Measurements from ENCODE around the gene FARS2.

The FARS2 gene

GRCh38 chr6:5481033-5481432 lies 219.7 kb downstream of the FARS2 start:
- no peaks in the 10 kb centered on the region for H3K27me3 ChIP-seq (ENCODE audit: control insufficient read depth, insufficient read depth, low read length)
- H3K9me3 ChIP-seq (ENCODE audit: control insufficient read depth, insufficient read depth, low read depth, low read length): no peaks in the 10 kb centered on the region
- H3K27ac ChIP-seq (ENCODE audit: low read depth, low read length): no peak overlapping the region
- no peaks in the 10 kb centered on the region for H3K36me3 ChIP-seq (ENCODE audit: control insufficient read depth, insufficient read depth, low read length)
- no peak overlapping the region for H3K4me3 ChIP-seq (ENCODE audit: low read depth, low read length)
- H3K4me1 ChIP-seq (ENCODE audit: control insufficient read depth, insufficient read depth, low read length): peaks cover 8% of the 10 kb centered on the region; the same call in 1 of the 2 replicates
- H3K9ac ChIP-seq (ENCODE audit: low read length): no peak overlapping the region

- Histone ChIP-seq H3K9me3 (ENCODE audit: control insufficient read depth, insufficient read depth, low read depth, low read length) (no peaks in the 10 kb centered on the region), H3K4me3 (ENCODE audit: low read depth, low read length) (no peak overlapping the region), H3K36me3 (ENCODE audit: control insufficient read depth, insufficient read depth, low read length) (no peaks in the 10 kb centered on the region), H3K27me3 (ENCODE audit: control insufficient read depth, insufficient read depth, low read length) (no peaks in the 10 kb centered on the region), H3K9ac (ENCODE audit: low read length) (no peak overlapping the region), H3K27ac (ENCODE audit: low read depth, low read length) (no peak overlapping the region), H3K4me1 (ENCODE audit: control insufficient read depth, insufficient read depth, low read length) (peaks cover 8% of the 10 kb centered on the region; the same call in 1 of the 2 replicates)
These were observed 220.4 kb downstream of the FARS2 start for GRCh38 chr6:5481750-5482149.

- Histone ChIP-seq H3K27ac (ENCODE audit: low read depth, low read length) (no peak overlapping the region), H3K36me3 (ENCODE audit: control insufficient read depth, insufficient read depth, low read length) (no peaks in the 10 kb centered on the region), H3K9me3 (ENCODE audit: control insufficient read depth, insufficient read depth, low read depth, low read length) (no peaks in the 10 kb centered on the region), H3K4me1 (ENCODE audit: control insufficient read depth, insufficient read depth, low read length) (peaks cover 8% of the 10 kb centered on the region; the same call in 1 of the 2 replicates), H3K27me3 (ENCODE audit: control insufficient read depth, insufficient read depth, low read length) (no peaks in the 10 kb centered on the region), H3K4me3 (ENCODE audit: low read depth, low read length) (no peak overlapping the region), H3K9ac (ENCODE audit: low read length) (no peak overlapping the region)
These were observed 221.3 kb downstream of the FARS2 start for GRCh38 chr6:5482619-5483018.

- Histone ChIP-seq H3K27me3 (ENCODE audit: control insufficient read depth, insufficient read depth, low read length) (no peaks in the 10 kb centered on the region), H3K4me1 (ENCODE audit: control insufficient read depth, insufficient read depth, low read length) (peaks cover 8% of the 10 kb centered on the region; the same call in 1 of the 2 replicates), H3K9ac (ENCODE audit: low read length) (no peak overlapping the region), H3K9me3 (ENCODE audit: control insufficient read depth, insufficient read depth, low read depth, low read length) (no peaks in the 10 kb centered on the region), H3K4me3 (ENCODE audit: low read depth, low read length) (no peak overlapping the region), H3K36me3 (ENCODE audit: control insufficient read depth, insufficient read depth, low read length) (no peaks in the 10 kb centered on the region), H3K27ac (ENCODE audit: low read depth, low read length) (no peak overlapping the region)
These were observed 223.4 kb downstream of the FARS2 start for GRCh38 chr6:5484692-5485091.

GRCh38 chr6:5486214-5486613 lies 224.9 kb downstream of the FARS2 start:
- H3K36me3 ChIP-seq (ENCODE audit: control insufficient read depth, insufficient read depth, low read length): no peaks in the 10 kb centered on the region
- H3K27me3 ChIP-seq (ENCODE audit: control insufficient read depth, insufficient read depth, low read length): no peaks in the 10 kb centered on the region
- H3K4me3 ChIP-seq (ENCODE audit: low read depth, low read length): no peak overlapping the region
- no peaks in the 10 kb centered on the region; the same call in 1 of the 2 replicates for H3K4me1 ChIP-seq (ENCODE audit: control insufficient read depth, insufficient read depth, low read length)
- H3K9ac ChIP-seq (ENCODE audit: low read length): no peak overlapping the region
- no peaks in the 10 kb centered on the region for H3K9me3 ChIP-seq (ENCODE audit: control insufficient read depth, insufficient read depth, low read depth, low read length)
- no peak overlapping the region for H3K27ac ChIP-seq (ENCODE audit: low read depth, low read length)

GRCh38 chr6:5490501-5491069 lies 229.3 kb downstream of the FARS2 start:
- no peak overlapping the region for H3K27ac ChIP-seq (ENCODE audit: low read depth, low read length)
- H3K9ac ChIP-seq (ENCODE audit: low read length): no peak overlapping the region
- no peaks in the 10 kb centered on the region for H3K4me1 ChIP-seq (ENCODE audit: control insufficient read depth, insufficient read depth, low read length)
- H3K4me3 ChIP-seq (ENCODE audit: low read depth, low read length): no peak overlapping the region
- H3K27me3 ChIP-seq (ENCODE audit: control insufficient read depth, insufficient read depth, low read length): no peaks in the 10 kb centered on the region
- H3K36me3 ChIP-seq (ENCODE audit: control insufficient read depth, insufficient read depth, low read length): no peaks in the 10 kb centered on the region
- H3K9me3 ChIP-seq (ENCODE audit: control insufficient read depth, insufficient read depth, low read depth, low read length): no peaks in the 10 kb centered on the region

GRCh38 chr6:5492356-5492755 lies 231.0 kb downstream of the FARS2 start:
- Histone ChIP-seq H3K9me3 (ENCODE audit: control insufficient read depth, insufficient read depth, low read depth, low read length) (no peaks in the 10 kb centered on the region), H3K27ac (ENCODE audit: low read depth, low read length) (no peak overlapping the region), H3K9ac (ENCODE audit: low read length) (no peak overlapping the region), H3K4me3 (ENCODE audit: low read depth, low read length) (no peak overlapping the region), H3K27me3 (ENCODE audit: control insufficient read depth, insufficient read depth, low read length) (no peaks in the 10 kb centered on the region), H3K4me1 (ENCODE audit: control insufficient read depth, insufficient read depth, low read length) (no peaks in the 10 kb centered on the region), H3K36me3 (ENCODE audit: control insufficient read depth, insufficient read depth, low read length) (no peaks in the 10 kb centered on the region)

- Histone ChIP-seq H3K9me3 (ENCODE audit: control insufficient read depth, insufficient read depth, low read depth, low read length) (no peaks in the 10 kb centered on the region), H3K9ac (ENCODE audit: low read length) (no peak overlapping the region), H3K4me1 (ENCODE audit: control insufficient read depth, insufficient read depth, low read length) (no peaks in the 10 kb centered on the region), H3K4me3 (ENCODE audit: low read depth, low read length) (no peak overlapping the region), H3K36me3 (ENCODE audit: control insufficient read depth, insufficient read depth, low read length) (no peaks in the 10 kb centered on the region), H3K27me3 (ENCODE audit: control insufficient read depth, insufficient read depth, low read length) (no peaks in the 10 kb centered on the region), H3K27ac (ENCODE audit: low read depth, low read length) (no peak overlapping the region)
These were observed 232.5 kb downstream of the FARS2 start for GRCh38 chr6:5493806-5494205.

GRCh38 chr6:5497896-5498578 lies 236.7 kb downstream of the FARS2 start:
- peaks cover 4% of the 10 kb centered on the region; the same call in 1 of the 2 replicates for H3K4me1 ChIP-seq (ENCODE audit: control insufficient read depth, insufficient read depth, low read length)
- H3K9ac ChIP-seq (ENCODE audit: low read length): no peak overlapping the region
- H3K27ac ChIP-seq (ENCODE audit: low read depth, low read length): no peak overlapping the region
- no peaks in the 10 kb centered on the region for H3K27me3 ChIP-seq (ENCODE audit: control insufficient read depth, insufficient read depth, low read length)
- no peak overlapping the region for H3K4me3 ChIP-seq (ENCODE audit: low read depth, low read length)
- H3K9me3 ChIP-seq (ENCODE audit: control insufficient read depth, insufficient read depth, low read depth, low read length): no peaks in the 10 kb centered on the region
- no peaks in the 10 kb centered on the region for H3K36me3 ChIP-seq (ENCODE audit: control insufficient read depth, insufficient read depth, low read length)

GRCh38 chr6:5498579-5498899 lies 237.2 kb downstream of the FARS2 start:
- no peak overlapping the region for H3K4me3 ChIP-seq (ENCODE audit: low read depth, low read length)
- H3K27ac ChIP-seq (ENCODE audit: low read depth, low read length): no peak overlapping the region
- peaks cover 4% of the 10 kb centered on the region; the same call in 1 of the 2 replicates for H3K4me1 ChIP-seq (ENCODE audit: control insufficient read depth, insufficient read depth, low read length)
- H3K9me3 ChIP-seq (ENCODE audit: control insufficient read depth, insufficient read depth, low read depth, low read length): no peaks in the 10 kb centered on the region
- H3K9ac ChIP-seq (ENCODE audit: low read length): no peak overlapping the region
- H3K27me3 ChIP-seq (ENCODE audit: control insufficient read depth, insufficient read depth, low read length): no peaks in the 10 kb centered on the region
- no peaks in the 10 kb centered on the region for H3K36me3 ChIP-seq (ENCODE audit: control insufficient read depth, insufficient read depth, low read length)

- Histone ChIP-seq H3K9ac (ENCODE audit: low read length) (no peak overlapping the region), H3K36me3 (ENCODE audit: control insufficient read depth, insufficient read depth, low read length) (no peaks in the 10 kb centered on the region), H3K27me3 (ENCODE audit: control insufficient read depth, insufficient read depth, low read length) (no peaks in the 10 kb centered on the region), H3K4me3 (ENCODE audit: low read depth, low read length) (no peak overlapping the region), H3K27ac (ENCODE audit: low read depth, low read length) (no peak overlapping the region), H3K4me1 (ENCODE audit: control insufficient read depth, insufficient read depth, low read length) (peaks cover 4% of the 10 kb centered on the region; the same call in 1 of the 2 replicates), H3K9me3 (ENCODE audit: control insufficient read depth, insufficient read depth, low read depth, low read length) (no peaks in the 10 kb centered on the region)
These were observed 238.5 kb downstream of the FARS2 start for GRCh38 chr6:5499644-5500306.

All from HUES6 (cell line).